Measurements from ENCODE around the gene VASN.

DNA sequence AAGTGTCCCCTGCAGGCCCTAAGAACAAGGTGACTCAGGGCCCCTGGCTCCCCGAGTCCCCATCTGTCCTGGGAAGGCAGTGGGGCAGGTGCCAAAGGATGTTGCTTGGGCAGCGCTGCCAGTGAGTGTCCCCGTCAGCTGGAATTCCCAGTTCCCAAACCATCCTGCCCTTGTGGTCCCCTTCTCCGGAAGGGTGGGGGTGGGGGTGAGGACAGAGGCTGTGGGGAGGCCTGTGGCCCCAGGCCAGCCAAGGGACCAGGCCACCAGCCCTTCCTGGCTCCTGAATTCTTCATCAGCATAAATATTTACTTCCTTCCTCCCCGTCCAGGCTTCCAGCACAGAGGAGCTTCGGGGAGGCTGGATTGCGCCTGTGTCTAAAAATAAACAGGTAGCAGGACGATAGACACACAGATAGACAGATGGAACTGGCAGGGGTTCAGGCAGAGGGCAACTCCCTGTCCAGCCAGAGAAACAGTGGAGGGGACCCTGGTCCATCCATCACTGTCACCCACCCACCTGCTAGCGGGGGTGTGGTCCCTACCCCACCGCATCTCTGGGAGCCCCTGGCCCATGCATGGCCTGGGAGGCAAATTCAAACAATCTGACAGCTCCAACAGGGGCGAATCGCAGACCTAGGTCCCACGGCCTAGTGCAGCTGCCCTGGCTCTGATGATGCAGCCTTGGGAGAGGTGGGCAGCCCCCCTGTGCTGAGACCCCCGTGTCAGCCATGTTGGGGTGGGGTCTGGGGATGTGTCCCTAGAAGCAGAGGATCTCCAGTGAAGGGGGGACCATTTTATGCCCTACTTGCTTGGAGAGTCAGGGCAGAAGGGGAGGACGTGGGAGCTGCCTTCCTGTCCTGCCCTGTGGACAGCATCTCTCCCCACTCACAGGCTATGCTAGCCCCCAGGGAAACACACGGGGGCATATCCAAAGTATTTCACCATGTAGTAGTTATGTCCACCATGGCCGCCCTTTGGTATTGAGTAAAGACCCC lies 42.6 kb upstream of the VASN start:
- TF ChIP-seq CTBP1 (IDR thresholded peaks at IDR 0.05; ENCODE audit: borderline replicate concordance): no peak
- TF ChIP-seq ARNT (IDR thresholded peaks at IDR 0.05): no peak
